K562 (cell line): ENCODE measurements around the gene ZNF322. TPM values are rescaled to one million over a fixed set of nuclear protein-coding genes. Genes with fewer than 3 reads are reported as not detected.
A peak's percentile ranks its signal among the peaks of the same experiment; 100 is the strongest.

ENCODE experiments used
- BRF1 ChIP-seq: IDR thresholded peaks from 3 replicates; pipeline ENCODE4 v1.6.1; 2011; ENCODE audit warnings: borderline replicate concordance, mild to moderate bottlenecking; ENCODE audit not compliant: insufficient read length; ENCODE audit errors: extremely low read depth
- CC2D1A ChIP-seq: fragments of 450-650 bp; IDR thresholded peaks from 2 replicates; pipeline ENCODE4 v1.6.1; 2017; ENCODE audit warnings: mild to moderate bottlenecking
- ETV5 ChIP-seq: sonication (generic); formaldehyde crosslinking; IDR thresholded peaks from 2 replicates; pipeline ENCODE4 v1.4.0; 2020; ENCODE audit warnings: low read depth, mild to moderate bottlenecking, missing genetic modification reagents
- HDAC1 ChIP-seq, 2 experiments: fragments of 450-650 bp; IDR thresholded peaks; 2 replicates each; pipeline ENCODE4 v1.6.1; 2016 to 2017; ENCODE audit warnings: inconsistent platforms in 1 of 2, mild to moderate bottlenecking in 1 of 2, moderate library complexity in 1 of 2
- HNRNPLL ChIP-seq: fragments of 200-400 bp; formaldehyde crosslinking; IDR thresholded peaks from 2 replicates; pipeline ENCODE4 v1.6.1; 2017; ENCODE audit warnings: low read length, low read depth, mild to moderate bottlenecking; ENCODE audit not compliant: poor library complexity, severe bottlenecking
- NCOA2 ChIP-seq, 2 experiments: fragments of 450-650 bp; IDR thresholded peaks; 2 replicates each; pipeline ENCODE4 v1.6.1; 2018; ENCODE audit warnings: mild to moderate bottlenecking in 2 of 2, moderate library complexity in 1 of 2; ENCODE audit not compliant: partially characterized antibody in 2 of 2
- NFXL1 ChIP-seq: fragments of 450-650 bp; formaldehyde crosslinking; IDR thresholded peaks from 2 replicates; pipeline ENCODE4 v1.4.0; 2021; ENCODE audit warnings: mild to moderate bottlenecking
- SMAD3 ChIP-seq: fragments of 450-650 bp; formaldehyde crosslinking; conservative IDR thresholded peaks from 2 replicates; pipeline ENCODE4 v1.4.0; 2020; ENCODE audit warnings: mild to moderate bottlenecking
- STAT5A ChIP-seq: IDR thresholded peaks from 2 replicates; pipeline ENCODE4 v1.6.1; 2012; ENCODE audit warnings: low read length, inconsistent platforms, borderline replicate concordance
- TAF7 ChIP-seq: fragments of 450-650 bp; IDR thresholded peaks from 2 replicates; pipeline ENCODE4 v1.6.1; 2016; ENCODE audit warnings: missing genetic modification characterization, missing compliant biosample characterization
- TCF3 ChIP-seq: sonication (generic); formaldehyde crosslinking; IDR thresholded peaks from 2 replicates; pipeline ENCODE4 v1.4.0; 2020; ENCODE audit warnings: mild to moderate bottlenecking, missing genetic modification reagents
- THRB ChIP-seq: fragments of 450-650 bp; formaldehyde crosslinking; conservative IDR thresholded peaks from 2 replicates; pipeline ENCODE4 v1.4.0; 2022; ENCODE audit warnings: mild to moderate bottlenecking, missing genetic modification characterization
- ZNF780A ChIP-seq: fragments of 250-450 bp; sonication (Bioruptor Pico); IDR thresholded peaks from 2 replicates; pipeline ENCODE4 v1.5.0; 2021; ENCODE audit warnings: mild to moderate bottlenecking
- ZNF79 ChIP-seq: fragments of 250-450 bp; sonication (Bioruptor Pico); IDR thresholded peaks from 2 replicates; pipeline ENCODE4 v1.4.0; 2020; ENCODE audit warnings: low read depth, mild to moderate bottlenecking, moderate library complexity
- polyA plus RNA-seq, 8 experiments: library from polyadenylated mRNA; depleted of rRNA in 4 of 8; stranded (reverse) in 5 of 8; unstranded in 3 of 8; fragments of >200 nt; fragmentation: Nextera tagmentation in 2 of 8; fragmentation: Illumina TruSeq in 1 of 8; extraction: Ambion mirVana in 2 of 8; extraction: Trizol in 1 of 8; gene quantifications; 2 replicates each; pipeline versions ENCODE4 v1.2.1 to v1.2.3, GENCODE V29; 2011 to 2014; ENCODE audit warnings: inconsistent platforms in 1 of 8, missing spikeins in 1 of 8
- total RNA-seq, 7 experiments: library from RNA; depleted of rRNA in 6 of 7; stranded (reverse); fragments of >200 nt in 6 of 7; fragmentation: Illumina TruSeq in 2 of 7; extraction: Trizol in 2 of 7; gene quantifications; 2 replicates each; pipeline versions ENCODE4 v1.2.1 to v1.2.3, GENCODE V29; 2011 to 2021; ENCODE audit warnings: low replicate concordance in 1 of 7
- TF ChIP-seq, protein P1 (sequence below): sonication (generic); formaldehyde crosslinking; IDR thresholded peaks from 2 replicates; pipeline ENCODE4 v1.8.0; 2022; ENCODE audit warnings: mild to moderate bottlenecking, low read depth, missing genetic modification reagents
- TF ChIP-seq, protein P2 (sequence below): fragments of 450-650 bp; IDR thresholded peaks from 2 replicates; pipeline ENCODE4 v1.6.1; 2014; ENCODE audit warnings: low read depth, mild to moderate bottlenecking, moderate library complexity, borderline replicate concordance
- TF ChIP-seq, protein P3 (sequence below): fragments of 450-650 bp; IDR thresholded peaks from 2 replicates; pipeline ENCODE4 v1.6.1; 2017; ENCODE audit warnings: antibody characterized with exemption, mild to moderate bottlenecking
- TF ChIP-seq, protein P4 (sequence below), 2 experiments: fragments of 450-650 bp; conservative IDR thresholded peaks; 2 replicates each; pipeline ENCODE4 v1.6.1; 2017; ENCODE audit warnings: mild to moderate bottlenecking in 2 of 2, moderate library complexity in 2 of 2

The ZNF322 gene
- total and polyA plus RNA-seq, 9 of the 15 experiments (the other 6 are each of a cell fraction or from before 2014, with no cell fraction given) = 4.7 to 31.2 (median 18.7) TPM

DNA sequence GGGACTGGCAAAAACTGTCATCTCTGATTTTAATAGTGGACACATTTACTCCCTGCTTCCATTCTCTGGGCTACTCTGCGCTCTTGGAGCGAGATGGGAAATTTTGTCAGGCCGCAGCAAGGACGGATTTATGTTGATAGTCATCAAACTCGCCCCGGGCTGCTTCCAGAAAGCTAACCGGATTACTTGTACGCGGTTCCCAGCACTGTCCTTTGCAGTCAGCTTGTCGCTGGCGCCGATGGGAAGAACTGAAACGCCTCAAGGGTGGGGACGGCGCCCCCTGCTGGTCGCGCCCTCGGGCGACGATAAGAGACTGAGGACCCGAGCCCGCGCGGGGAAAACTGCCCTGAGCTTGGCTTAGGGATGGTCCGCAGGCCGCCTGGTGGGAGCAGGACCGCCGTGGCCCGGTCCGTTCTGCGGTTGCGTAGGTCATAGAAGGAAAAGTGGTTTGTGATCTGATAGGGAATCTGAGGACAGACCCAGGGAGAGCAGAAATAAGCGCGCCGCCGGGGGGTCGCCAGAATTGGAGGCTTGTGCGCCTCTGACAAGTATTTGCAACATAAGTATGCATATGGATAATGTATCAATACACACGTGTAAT, 63.8 kb downstream of the ZNF322 start (continued):
- TF ChIP-seq ZNF79 (CRISPR knock-in tag) (no peak), HDAC1 (IDR thresholded peaks at IDR 0.05) (peak in 1 of 2 experiments; percentile 83; a peak in 2 of 4 replicates), THRB (CRISPR knock-in tag) (no peak), TCF3 (CRISPR knock-in tag) (0 out of 2 replicates have a peak, but pooled peaks have one; percentile 31), HNRNPLL (peak; percentile 52), NFXL1 (CRISPR knock-in tag) (no peak), BRF1 (no peak), NCOA2 (IDR thresholded peaks at IDR 0.05; ENCODE audit: partially characterized antibody in 2 of 2) (no peak), CC2D1A (peak; percentile 86), ZNF780A (CRISPR knock-in tag) (no peak), SMAD3 (no peak), ETV5 (CRISPR knock-in tag) (peak; percentile 76), STAT5A (no peak), TAF7 (tag) (peak; percentile 21; the same call in 1 of the 2 replicates)
- TF ChIP-seq, protein P1, sequence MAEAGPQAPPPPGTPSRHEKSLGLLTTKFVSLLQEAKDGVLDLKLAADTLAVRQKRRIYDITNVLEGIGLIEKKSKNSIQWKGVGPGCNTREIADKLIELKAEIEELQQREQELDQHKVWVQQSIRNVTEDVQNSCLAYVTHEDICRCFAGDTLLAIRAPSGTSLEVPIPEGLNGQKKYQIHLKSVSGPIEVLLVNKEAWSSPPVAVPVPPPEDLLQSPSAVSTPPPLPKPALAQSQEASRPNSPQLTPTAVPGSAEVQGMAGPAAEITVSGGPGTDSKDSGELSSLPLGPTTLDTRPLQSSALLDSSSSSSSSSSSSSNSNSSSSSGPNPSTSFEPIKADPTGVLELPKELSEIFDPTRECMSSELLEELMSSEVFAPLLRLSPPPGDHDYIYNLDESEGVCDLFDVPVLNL (CRISPR knock-in tag) = no peak
- TF ChIP-seq, protein P2, sequence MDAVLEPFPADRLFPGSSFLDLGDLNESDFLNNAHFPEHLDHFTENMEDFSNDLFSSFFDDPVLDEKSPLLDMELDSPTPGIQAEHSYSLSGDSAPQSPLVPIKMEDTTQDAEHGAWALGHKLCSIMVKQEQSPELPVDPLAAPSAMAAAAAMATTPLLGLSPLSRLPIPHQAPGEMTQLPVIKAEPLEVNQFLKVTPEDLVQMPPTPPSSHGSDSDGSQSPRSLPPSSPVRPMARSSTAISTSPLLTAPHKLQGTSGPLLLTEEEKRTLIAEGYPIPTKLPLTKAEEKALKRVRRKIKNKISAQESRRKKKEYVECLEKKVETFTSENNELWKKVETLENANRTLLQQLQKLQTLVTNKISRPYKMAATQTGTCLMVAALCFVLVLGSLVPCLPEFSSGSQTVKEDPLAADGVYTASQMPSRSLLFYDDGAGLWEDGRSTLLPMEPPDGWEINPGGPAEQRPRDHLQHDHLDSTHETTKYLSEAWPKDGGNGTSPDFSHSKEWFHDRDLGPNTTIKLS = peak; percentile 45; the same call in 1 of the 2 replicates
- TF ChIP-seq, protein P3, sequence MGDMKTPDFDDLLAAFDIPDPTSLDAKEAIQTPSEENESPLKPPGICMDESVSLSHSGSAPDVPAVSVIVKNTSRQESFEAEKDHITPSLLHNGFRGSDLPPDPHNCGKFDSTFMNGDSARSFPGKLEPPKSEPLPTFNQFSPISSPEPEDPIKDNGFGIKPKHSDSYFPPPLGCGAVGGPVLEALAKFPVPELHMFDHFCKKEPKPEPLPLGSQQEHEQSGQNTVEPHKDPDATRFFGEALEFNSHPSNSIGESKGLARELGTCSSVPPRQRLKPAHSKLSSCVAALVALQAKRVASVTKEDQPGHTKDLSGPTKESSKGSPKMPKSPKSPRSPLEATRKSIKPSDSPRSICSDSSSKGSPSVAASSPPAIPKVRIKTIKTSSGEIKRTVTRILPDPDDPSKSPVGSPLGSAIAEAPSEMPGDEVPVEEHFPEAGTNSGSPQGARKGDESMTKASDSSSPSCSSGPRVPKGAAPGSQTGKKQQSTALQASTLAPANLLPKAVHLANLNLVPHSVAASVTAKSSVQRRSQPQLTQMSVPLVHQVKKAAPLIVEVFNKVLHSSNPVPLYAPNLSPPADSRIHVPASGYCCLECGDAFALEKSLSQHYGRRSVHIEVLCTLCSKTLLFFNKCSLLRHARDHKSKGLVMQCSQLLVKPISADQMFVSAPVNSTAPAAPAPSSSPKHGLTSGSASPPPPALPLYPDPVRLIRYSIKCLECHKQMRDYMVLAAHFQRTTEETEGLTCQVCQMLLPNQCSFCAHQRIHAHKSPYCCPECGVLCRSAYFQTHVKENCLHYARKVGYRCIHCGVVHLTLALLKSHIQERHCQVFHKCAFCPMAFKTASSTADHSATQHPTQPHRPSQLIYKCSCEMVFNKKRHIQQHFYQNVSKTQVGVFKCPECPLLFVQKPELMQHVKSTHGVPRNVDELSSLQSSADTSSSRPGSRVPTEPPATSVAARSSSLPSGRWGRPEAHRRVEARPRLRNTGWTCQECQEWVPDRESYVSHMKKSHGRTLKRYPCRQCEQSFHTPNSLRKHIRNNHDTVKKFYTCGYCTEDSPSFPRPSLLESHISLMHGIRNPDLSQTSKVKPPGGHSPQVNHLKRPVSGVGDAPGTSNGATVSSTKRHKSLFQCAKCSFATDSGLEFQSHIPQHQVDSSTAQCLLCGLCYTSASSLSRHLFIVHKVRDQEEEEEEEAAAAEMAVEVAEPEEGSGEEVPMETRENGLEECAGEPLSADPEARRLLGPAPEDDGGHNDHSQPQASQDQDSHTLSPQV = 0 out of 2 replicates have a peak, but pooled peaks have one; percentile 13
- TF ChIP-seq, protein P4, sequence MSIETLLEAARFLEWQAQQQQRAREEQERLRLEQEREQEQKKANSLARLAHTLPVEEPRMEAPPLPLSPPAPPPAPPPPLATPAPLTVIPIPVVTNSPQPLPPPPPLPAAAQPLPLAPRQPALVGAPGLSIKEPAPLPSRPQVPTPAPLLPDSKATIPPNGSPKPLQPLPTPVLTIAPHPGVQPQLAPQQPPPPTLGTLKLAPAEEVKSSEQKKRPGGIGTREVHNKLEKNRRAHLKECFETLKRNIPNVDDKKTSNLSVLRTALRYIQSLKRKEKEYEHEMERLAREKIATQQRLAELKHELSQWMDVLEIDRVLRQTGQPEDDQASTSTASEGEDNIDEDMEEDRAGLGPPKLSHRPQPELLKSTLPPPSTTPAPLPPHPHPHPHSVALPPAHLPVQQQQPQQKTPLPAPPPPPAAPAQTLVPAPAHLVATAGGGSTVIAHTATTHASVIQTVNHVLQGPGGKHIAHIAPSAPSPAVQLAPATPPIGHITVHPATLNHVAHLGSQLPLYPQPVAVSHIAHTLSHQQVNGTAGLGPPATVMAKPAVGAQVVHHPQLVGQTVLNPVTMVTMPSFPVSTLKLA (conservative IDR thresholded peaks at IDR 0.05) = peak in 1 of 2 experiments; percentile 2; a peak in 1 of 4 replicates
